OCI-LY7 (cell line): ENCODE data around the gene C1orf50.
"Not testable (repeated sequence)": the region's sequence is repeated elsewhere in the genome, so short reads cannot be mapped to it uniquely, and the experiment has no call there.

Experiments used
- EZH2phosphoT487 ChIP-seq: fragments of 200-600 bp; sonication (generic); IDR thresholded peaks from 2 replicates; pipeline ENCODE4 v1.6.1; 2018; ENCODE audit warnings: low read depth, borderline replicate concordance, mild to moderate bottlenecking, mixed run types, antibody characterized with exemption, low read length, moderate library complexity, mixed read lengths
- TF ChIP-seq, protein P1 (sequence below): fragments of 200-600 bp; sonication (generic); conservative IDR thresholded peaks from 2 replicates; pipeline ENCODE4 v1.5.1; 2014; ENCODE audit warnings: mild to moderate bottlenecking, antibody characterized with exemption, low read length, moderate library complexity, mixed read lengths

DNA sequence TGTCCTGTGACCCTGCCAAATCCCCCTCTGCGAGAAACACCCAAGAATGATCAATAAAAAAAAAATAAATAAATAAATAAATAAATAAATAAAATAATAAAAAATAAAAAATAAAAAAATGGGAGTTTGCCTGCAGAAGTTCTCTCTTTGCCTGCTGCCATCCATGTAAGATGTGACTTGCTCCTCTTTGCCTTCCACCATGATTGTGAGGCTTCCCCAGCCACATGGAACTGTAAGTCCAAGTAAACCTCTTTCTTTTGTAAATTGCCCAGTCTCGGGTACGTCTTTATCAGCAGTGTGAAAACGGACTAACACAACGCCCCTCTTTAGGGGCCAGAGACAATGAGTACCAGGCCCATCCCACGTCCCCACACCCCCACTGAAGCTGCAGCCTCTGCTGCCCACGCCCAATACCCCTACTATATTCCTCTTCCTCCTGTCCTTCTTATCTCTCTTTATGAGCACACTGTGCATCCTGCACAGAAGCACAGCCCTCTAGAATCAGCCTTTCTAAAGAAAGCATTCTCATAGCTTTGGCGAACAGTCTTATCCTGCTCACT lies 15.5 kb upstream of the C1orf50 start:
- TF ChIP-seq, protein P1, sequence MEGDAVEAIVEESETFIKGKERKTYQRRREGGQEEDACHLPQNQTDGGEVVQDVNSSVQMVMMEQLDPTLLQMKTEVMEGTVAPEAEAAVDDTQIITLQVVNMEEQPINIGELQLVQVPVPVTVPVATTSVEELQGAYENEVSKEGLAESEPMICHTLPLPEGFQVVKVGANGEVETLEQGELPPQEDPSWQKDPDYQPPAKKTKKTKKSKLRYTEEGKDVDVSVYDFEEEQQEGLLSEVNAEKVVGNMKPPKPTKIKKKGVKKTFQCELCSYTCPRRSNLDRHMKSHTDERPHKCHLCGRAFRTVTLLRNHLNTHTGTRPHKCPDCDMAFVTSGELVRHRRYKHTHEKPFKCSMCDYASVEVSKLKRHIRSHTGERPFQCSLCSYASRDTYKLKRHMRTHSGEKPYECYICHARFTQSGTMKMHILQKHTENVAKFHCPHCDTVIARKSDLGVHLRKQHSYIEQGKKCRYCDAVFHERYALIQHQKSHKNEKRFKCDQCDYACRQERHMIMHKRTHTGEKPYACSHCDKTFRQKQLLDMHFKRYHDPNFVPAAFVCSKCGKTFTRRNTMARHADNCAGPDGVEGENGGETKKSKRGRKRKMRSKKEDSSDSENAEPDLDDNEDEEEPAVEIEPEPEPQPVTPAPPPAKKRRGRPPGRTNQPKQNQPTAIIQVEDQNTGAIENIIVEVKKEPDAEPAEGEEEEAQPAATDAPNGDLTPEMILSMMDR: not testable (repeated sequence)
- TF ChIP-seq EZH2phosphoT487: not testable (repeated sequence)
